ENCODE measurements around the gene TPM2. TPM values are rescaled to one million over a fixed set of nuclear protein-coding genes. Genes with fewer than 3 reads are reported as not detected.

The TPM2 gene
- total and polyA plus RNA-seq, 10 of the 15 experiments (the other 5 are each of a cell fraction or from before 2014, with no cell fraction given) = 0.11 to 9.3 (median 1.1) TPM

DNA sequence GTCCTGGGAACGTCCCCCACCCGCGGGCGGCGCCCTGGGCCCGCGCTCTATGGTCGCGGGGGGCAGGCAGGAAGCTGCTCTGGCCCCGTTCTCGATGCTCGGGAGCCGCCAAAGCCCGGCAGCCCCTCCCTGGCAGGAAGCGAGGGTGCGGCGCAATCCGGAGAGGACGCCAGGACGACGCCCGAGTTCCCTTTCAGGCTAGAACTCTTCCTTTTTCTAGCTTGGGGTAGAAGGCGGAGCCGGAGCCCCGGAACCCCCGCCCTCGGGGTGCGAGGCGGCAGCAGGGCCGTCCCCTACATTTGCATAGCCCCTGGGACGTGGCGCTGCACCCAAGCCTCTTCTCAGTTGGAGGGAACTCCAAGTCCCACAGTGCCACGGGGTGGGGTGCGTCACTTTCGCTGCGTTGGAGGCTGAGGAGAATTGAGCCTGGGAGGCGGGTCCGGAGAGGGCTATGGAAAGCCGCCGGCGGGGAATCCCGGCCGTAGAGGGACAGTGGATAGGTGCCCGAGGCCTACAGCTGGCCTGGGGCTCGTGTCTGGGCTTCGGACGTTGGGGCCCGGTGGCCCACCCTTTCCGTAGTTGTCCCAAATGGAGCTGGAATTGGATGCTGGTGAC lies 42.6 kb upstream of the TPM2 start, which contains the start of the genes CREB3 and TLN1 (continued):
- TF ChIP-seq, protein P1, sequence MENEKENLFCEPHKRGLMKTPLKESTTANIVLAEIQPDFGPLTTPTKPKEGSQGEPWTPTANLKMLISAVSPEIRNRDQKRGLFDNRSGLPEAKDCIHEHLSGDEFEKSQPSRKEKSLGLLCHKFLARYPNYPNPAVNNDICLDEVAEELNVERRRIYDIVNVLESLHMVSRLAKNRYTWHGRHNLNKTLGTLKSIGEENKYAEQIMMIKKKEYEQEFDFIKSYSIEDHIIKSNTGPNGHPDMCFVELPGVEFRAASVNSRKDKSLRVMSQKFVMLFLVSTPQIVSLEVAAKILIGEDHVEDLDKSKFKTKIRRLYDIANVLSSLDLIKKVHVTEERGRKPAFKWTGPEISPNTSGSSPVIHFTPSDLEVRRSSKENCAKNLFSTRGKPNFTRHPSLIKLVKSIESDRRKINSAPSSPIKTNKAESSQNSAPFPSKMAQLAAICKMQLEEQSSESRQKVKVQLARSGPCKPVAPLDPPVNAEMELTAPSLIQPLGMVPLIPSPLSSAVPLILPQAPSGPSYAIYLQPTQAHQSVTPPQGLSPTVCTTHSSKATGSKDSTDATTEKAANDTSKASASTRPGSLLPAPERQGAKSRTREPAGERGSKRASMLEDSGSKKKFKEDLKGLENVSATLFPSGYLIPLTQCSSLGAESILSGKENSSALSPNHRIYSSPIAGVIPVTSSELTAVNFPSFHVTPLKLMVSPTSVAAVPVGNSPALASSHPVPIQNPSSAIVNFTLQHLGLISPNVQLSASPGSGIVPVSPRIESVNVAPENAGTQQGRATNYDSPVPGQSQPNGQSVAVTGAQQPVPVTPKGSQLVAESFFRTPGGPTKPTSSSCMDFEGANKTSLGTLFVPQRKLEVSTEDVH (IDR thresholded peaks at IDR 0.05; ENCODE audit: low read depth, partially characterized antibody) = no peak
- TF ChIP-seq CHD4 (IDR thresholded peaks at IDR 0.05) (no peak), HDAC2 (IDR thresholded peaks at IDR 0.05) (no peak), SRF (IDR thresholded peaks at IDR 0.05; ENCODE audit: low read depth in 2 of 2, low read length in 2 of 2) (peak; percentile 14 to 41; a peak in 1 of 4 replicates), ZNF622 (IDR thresholded peaks at IDR 0.05) (no peak), BMI1 (IDR thresholded peaks at IDR 0.05; ENCODE audit: borderline replicate concordance) (no peak), GATAD2B (conservative IDR thresholded peaks at IDR 0.05; ENCODE audit: low read depth) (0 out of 2 replicates have a peak, but pooled peaks have one; percentile 20)
- TF ChIP-seq, protein P2, sequence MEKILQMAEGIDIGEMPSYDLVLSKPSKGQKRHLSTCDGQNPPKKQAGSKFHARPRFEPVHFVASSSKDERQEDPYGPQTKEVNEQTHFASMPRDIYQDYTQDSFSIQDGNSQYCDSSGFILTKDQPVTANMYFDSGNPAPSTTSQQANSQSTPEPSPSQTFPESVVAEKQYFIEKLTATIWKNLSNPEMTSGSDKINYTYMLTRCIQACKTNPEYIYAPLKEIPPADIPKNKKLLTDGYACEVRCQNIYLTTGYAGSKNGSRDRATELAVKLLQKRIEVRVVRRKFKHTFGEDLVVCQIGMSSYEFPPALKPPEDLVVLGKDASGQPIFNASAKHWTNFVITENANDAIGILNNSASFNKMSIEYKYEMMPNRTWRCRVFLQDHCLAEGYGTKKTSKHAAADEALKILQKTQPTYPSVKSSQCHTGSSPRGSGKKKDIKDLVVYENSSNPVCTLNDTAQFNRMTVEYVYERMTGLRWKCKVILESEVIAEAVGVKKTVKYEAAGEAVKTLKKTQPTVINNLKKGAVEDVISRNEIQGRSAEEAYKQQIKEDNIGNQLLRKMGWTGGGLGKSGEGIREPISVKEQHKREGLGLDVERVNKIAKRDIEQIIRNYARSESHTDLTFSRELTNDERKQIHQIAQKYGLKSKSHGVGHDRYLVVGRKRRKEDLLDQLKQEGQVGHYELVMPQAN (conservative IDR thresholded peaks at IDR 0.05) = no peak
